Measurements from ENCODE around the gene GRM8.

DNA sequence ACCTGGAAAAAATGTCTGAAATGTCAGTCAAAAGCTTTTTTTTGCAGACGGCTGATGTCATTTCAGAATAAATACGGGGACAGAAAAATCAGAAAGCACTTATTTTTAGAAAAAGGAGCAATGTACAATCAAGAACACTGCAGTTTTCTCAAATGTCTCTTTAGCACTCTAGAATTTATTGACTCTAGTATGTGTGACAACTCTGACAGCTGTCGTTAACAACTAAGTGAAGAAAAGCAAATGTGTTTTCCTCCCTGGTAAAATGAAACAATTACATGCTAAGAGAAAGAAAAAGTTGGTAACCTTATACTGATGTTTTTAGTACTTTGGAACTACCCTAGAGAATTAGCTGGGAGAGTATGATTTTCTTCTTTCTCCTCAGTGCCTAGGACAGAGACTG lies 497.4 kb downstream of the GRM8 start:
- no peak for TF ChIP-seq CTCF (optimal IDR thresholded peaks at IDR 0.05 in 1 of 3, IDR thresholded peaks at IDR 0.05 in 1 of 3, conservative IDR thresholded peaks at IDR 0.05 in 1 of 3; ENCODE audit: extremely low read depth in 1 of 3, insufficient read depth in 2 of 3, low read length in 3 of 3)
- TF ChIP-seq EZH2 (IDR thresholded peaks at IDR 0.05; ENCODE audit: low read length), result no peak
